Fibroblast of villous mesenchyme (primary cell): ENCODE measurements around the gene ZNF426. TPM values are rescaled to one million over a fixed set of nuclear protein-coding genes. Genes with fewer than 3 reads are reported as not detected.
"Not testable (repeated sequence)": the region's sequence is repeated elsewhere in the genome, so short reads cannot be mapped to it uniquely, and the experiment has no call there.

Experiments used
- DNase-seq: peaks from one replicate; pipeline ENCODE4 v3.0.0-alpha.2; 2010; ENCODE audit warnings: low read depth
- H3K4me3 ChIP-seq: 2 replicates; pipeline ENCODE4 v1.5.1; 2011; ENCODE audit warnings: low read depth, mild to moderate bottlenecking, low read length
- CTCF ChIP-seq: IDR thresholded peaks from 2 replicates; pipeline ENCODE4 v1.5.1; 2012; ENCODE audit warnings: low read depth, mild to moderate bottlenecking, low read length; ENCODE audit not compliant: insufficient read depth
- total RNA-seq: library from RNA; depleted of rRNA; stranded (reverse); fragments of >200 nt; gene quantifications from 2 replicates; pipeline ENCODE4 v1.2.3, GENCODE V29; 2012

Gene ZNF426
- 19.6 and 24.2 TPM in 2 replicates for total RNA-seq

DNA sequence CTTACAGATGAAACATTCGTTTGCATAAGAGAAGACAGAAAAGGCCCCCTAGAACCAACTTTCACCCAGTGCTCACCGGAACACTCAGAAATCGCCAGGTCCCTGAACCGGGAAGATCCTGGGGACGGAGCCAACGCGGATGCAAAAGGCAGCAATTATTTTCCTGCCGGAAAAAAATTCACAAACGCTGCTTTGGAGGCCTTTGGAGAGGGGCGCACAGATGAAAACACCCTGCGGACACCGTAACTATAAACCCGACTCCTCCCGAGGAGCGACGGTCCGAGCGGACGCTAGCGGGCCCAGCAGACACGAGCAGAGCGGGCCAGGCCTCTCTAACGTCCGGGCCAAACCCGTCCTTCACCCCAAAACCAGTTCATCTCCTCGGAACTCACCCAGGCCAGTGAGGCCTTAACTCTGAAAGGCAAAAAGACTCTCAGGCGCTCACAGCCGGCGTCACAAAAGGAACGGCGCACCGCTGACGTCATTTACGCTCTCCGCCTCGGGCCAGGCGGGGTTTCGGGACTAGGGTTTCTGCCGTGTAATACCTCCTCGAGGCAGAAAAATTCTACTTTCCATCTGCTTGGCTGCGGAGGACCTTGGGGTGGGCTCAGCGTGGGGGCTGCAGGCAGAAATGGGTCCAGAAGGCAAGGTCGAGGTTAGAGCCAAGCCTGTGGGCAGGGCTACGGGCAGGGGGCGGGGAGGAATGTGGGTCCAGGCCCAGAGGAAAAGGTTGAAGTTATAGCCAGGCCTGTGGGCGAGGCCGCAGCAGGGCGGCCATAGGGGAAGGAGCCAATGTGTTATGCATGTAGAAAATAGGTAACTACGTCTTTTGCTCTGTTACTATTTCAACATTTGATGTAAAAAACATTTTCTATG, at the start of gene ZNF426:
ZNF426 (minus strand) TSS at position 463 of the 876 bp plus-strand sequence. CDS start 2,413 bp downstream, outside the sequence.
- H3K4me3 ChIP-seq = peak within 1 kb of the TSS; percentile 78
- no peak for TF ChIP-seq CTCF
- peak; percentile 92 for DNase-seq

GRCh38 chr19:9586764-9587163, 48.3 kb upstream of the ZNF426 start:
- peak; percentile 78 for TF ChIP-seq CTCF
- no peak overlapping the region for H3K4me3 ChIP-seq
- peak; percentile 68 for DNase-seq

GRCh38 chr19:9584073-9584833, 45.8 kb upstream of the ZNF426 start, which contains the start of gene ZNF121:
TSS of gene ZNF121 (minus strand) at chr19:9584504. CDS start at chr19:9568097, 16,407 bp downstream.
- peak; percentile 78 for DNase-seq
- peak within 1 kb of the TSS; percentile 86 for H3K4me3 ChIP-seq
- no peak for TF ChIP-seq CTCF

GRCh38 chr19:9582081-9582725, 43.8 kb upstream of the ZNF426 start:
- not testable (repeated sequence) for DNase-seq, H3K4me3 ChIP-seq

DNA sequence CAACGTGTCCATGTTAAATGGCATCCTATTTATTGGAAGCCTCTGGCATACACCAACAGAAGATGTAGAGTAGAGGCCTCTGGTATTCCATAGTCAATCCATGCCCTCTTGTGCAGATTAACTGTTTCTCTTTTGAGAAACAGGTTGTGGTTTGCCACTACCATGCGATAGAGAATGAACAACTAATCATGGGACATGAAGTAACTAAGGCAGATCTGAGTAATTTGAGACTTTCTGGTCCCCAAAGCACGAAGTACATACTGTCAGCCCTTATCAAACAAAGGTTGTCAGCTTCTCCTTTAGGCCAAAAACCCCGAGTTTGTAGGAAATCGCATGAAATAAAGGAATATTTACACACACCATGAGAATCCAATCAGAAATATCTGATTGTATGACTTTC, 42.3 kb upstream of the ZNF426 start:
- no peak for DNase-seq
- TF ChIP-seq CTCF = no peak

DNA sequence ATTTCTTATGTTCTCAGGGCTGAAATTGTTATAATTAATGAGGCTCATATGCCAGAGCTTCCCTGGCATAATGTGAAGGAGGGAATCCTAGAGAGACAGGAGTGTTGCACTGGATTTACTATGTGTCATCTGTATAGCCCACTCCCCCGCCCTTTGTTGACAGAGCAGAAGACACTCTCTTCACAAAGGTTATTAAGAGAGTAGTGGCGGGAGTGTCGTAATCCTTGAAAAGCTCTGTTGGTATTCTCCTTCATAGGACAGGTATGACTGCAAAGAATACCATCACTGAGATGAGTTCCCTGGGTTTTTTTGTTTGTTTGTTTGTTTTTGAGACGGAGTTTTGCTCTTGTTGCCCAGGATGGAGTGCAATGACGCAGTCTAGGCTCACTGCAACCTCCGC, 31.8 kb upstream of the ZNF426 start:
- no peak for TF ChIP-seq CTCF
- H3K4me3 ChIP-seq = no peak overlapping the region
- no peak for DNase-seq

More for the DNA sequence above, 42.3 kb upstream of the ZNF426 start:
- H3K4me3 ChIP-seq = no peak overlapping the region
